GM23338 (cell line): Measurements from ENCODE around the gene ANO6. TPM values are rescaled to one million over a fixed set of nuclear protein-coding genes. Genes with fewer than 3 reads are reported as not detected.

ENCODE experiments used
- ATAC-seq: fragments of 200-7000 bp; cut with Tn5 transposase; 3 replicates; pipeline ENCODE4 v1.9.1; 2020
- DNase-seq: peaks from one replicate; pipeline ENCODE4 v3.0.0-alpha.2; 2015; ENCODE audit warnings: low spot score
- H2AFZ ChIP-seq: fragments of 200-600 bp; sonication (generic); 2 replicates; pipeline ENCODE4 v1.8.0; 2016; ENCODE audit warnings: antibody characterized with exemption, mild to moderate bottlenecking, moderate library complexity
- H3F3A ChIP-seq: fragments of 200-600 bp; sonication (generic); replicated peaks from 2 replicates; pipeline ENCODE4 v1.8.0; 2017; ENCODE audit warnings: antibody characterized with exemption, mixed run types, low read depth
- H3K27ac ChIP-seq: fragments of 200-600 bp; sonication (generic); 2 replicates; pipeline ENCODE4 v1.6.1; 2016; ENCODE audit warnings: low read depth
- H3K27me3 ChIP-seq: fragments of 200-600 bp; sonication (generic); 2 replicates; pipeline ENCODE4 v1.8.0; 2016; ENCODE audit warnings: mild to moderate bottlenecking, mixed run types, moderate library complexity; ENCODE audit not compliant: insufficient read depth
- H3K36me3 ChIP-seq: fragments of 200-600 bp; sonication (generic); 2 replicates; pipeline ENCODE4 v1.8.0; 2016; ENCODE audit warnings: mild to moderate bottlenecking; ENCODE audit not compliant: insufficient read depth
- H3K4me1 ChIP-seq: fragments of 200-600 bp; sonication (generic); 2 replicates; pipeline ENCODE4 v1.8.0; 2016; ENCODE audit warnings: mild to moderate bottlenecking, moderate library complexity; ENCODE audit not compliant: insufficient read depth
- H3K4me2 ChIP-seq: fragments of 200-600 bp; sonication (generic); 2 replicates; pipeline ENCODE4 v1.7.1; 2017; ENCODE audit warnings: mixed run types
- H3K4me3 ChIP-seq: fragments of 200-600 bp; sonication (generic); 2 replicates; pipeline ENCODE4 v1.6.1; 2016; ENCODE audit warnings: mixed run types
- H3K79me2 ChIP-seq: fragments of 200-600 bp; sonication (generic); replicated peaks from 2 replicates; pipeline ENCODE4 v1.8.0; 2017; ENCODE audit warnings: mild to moderate bottlenecking; ENCODE audit not compliant: insufficient read depth
- H3K9me2 ChIP-seq: fragments of 200-600 bp; sonication (generic); 2 replicates; pipeline ENCODE4 v1.8.0; 2017; ENCODE audit not compliant: insufficient read depth
- H4K20me1 ChIP-seq: fragments of 200-600 bp; sonication (generic); replicated peaks from 2 replicates; pipeline ENCODE4 v1.8.0; 2017; ENCODE audit warnings: mild to moderate bottlenecking; ENCODE audit not compliant: insufficient read depth
- H3K27ac Mint-ChIP-seq: 2 replicates; pipeline ENCODE4 v1.8.0; 2020; ENCODE audit warnings: inconsistent platforms, mild to moderate bottlenecking, moderate library complexity, mixed read lengths
- H3K27me3 Mint-ChIP-seq: 3 replicates; pipeline ENCODE4 v1.8.0; 2022; ENCODE audit warnings: low read depth, mild to moderate bottlenecking, moderate library complexity, mixed read lengths, inconsistent platforms; ENCODE audit not compliant: insufficient read depth, poor library complexity
- H3K36me3 Mint-ChIP-seq: 3 replicates; pipeline ENCODE4 v1.8.0; 2021; ENCODE audit warnings: low read depth, mild to moderate bottlenecking, inconsistent platforms, moderate library complexity, mixed read lengths
- H3K4me1 Mint-ChIP-seq: 3 replicates; pipeline ENCODE4 v1.8.0; 2020; ENCODE audit warnings: mild to moderate bottlenecking, inconsistent platforms, mixed read lengths
- H3K4me3 Mint-ChIP-seq: 3 replicates; pipeline ENCODE4 v1.8.0; 2021; ENCODE audit warnings: moderate library complexity, mild to moderate bottlenecking, inconsistent platforms, mixed read lengths
- H3K9me3 Mint-ChIP-seq: 3 replicates; pipeline ENCODE4 v1.8.0; 2020; ENCODE audit warnings: moderate library complexity, mild to moderate bottlenecking, inconsistent platforms, mixed read lengths
- CREB1 ChIP-seq: fragments of 250-450 bp; sonication (Bioruptor Pico); IDR thresholded peaks from 2 replicates; pipeline ENCODE4 v1.5.0; 2020; ENCODE audit warnings: low read depth, mild to moderate bottlenecking, moderate library complexity
- EZH2 ChIP-seq: fragments of 200-600 bp; sonication (generic); IDR thresholded peaks from one replicate; pipeline ENCODE4 v1.8.0; 2017; ENCODE audit warnings: antibody characterized with exemption, mild to moderate bottlenecking, low read depth; ENCODE audit not compliant: unreplicated experiment
- EZH2phosphoT487 ChIP-seq: fragments of 200-600 bp; sonication (generic); IDR thresholded peaks from one replicate; pipeline ENCODE4 v1.8.1; 2018; ENCODE audit warnings: antibody characterized with exemption; ENCODE audit not compliant: unreplicated experiment
- JUNB ChIP-seq: IDR thresholded peaks from one replicate; pipeline ENCODE4 v1.6.1; 2016; ENCODE audit warnings: antibody characterized with exemption; ENCODE audit not compliant: unreplicated experiment
- NANOG ChIP-seq: IDR thresholded peaks from 2 replicates; pipeline ENCODE4 v1.6.1; 2016; ENCODE audit warnings: antibody characterized with exemption, borderline replicate concordance
- POLR2AphosphoS5 ChIP-seq: IDR thresholded peaks from 2 replicates; pipeline ENCODE4 v1.6.1; 2016; ENCODE audit warnings: antibody characterized with exemption, low read depth
- REST ChIP-seq: IDR thresholded peaks from one replicate; pipeline ENCODE4 v1.6.1; 2018; ENCODE audit warnings: antibody characterized with exemption; ENCODE audit not compliant: unreplicated experiment
- STAT1 ChIP-seq: IDR thresholded peaks from one replicate; pipeline ENCODE4 v1.6.1; 2016; ENCODE audit warnings: antibody characterized with exemption; ENCODE audit not compliant: unreplicated experiment
- ZNF114 ChIP-seq: fragments of 250-450 bp; sonication (Bioruptor Pico); IDR thresholded peaks from 2 replicates; pipeline ENCODE4 v1.5.0; 2020; ENCODE audit warnings: mild to moderate bottlenecking, moderate library complexity
- ZNF331 ChIP-seq: fragments of 250-450 bp; sonication (Bioruptor Pico); IDR thresholded peaks from 2 replicates; pipeline ENCODE4 v1.5.0; 2020; ENCODE audit warnings: low read depth, mild to moderate bottlenecking, moderate library complexity
- ZNF462 ChIP-seq: fragments of 250-450 bp; sonication (Bioruptor Pico); IDR thresholded peaks from 2 replicates; pipeline ENCODE4 v1.5.0; 2020; ENCODE audit warnings: mild to moderate bottlenecking, moderate library complexity
- polyA plus RNA-seq: library from polyadenylated mRNA; unstranded; fragments of >200 nt; fragmentation: Nextera tagmentation; extraction: Ambion mirVana; gene quantifications from 2 replicates; pipeline ENCODE4 v1.2.1, GENCODE V29; 2016
- total RNA-seq: library from RNA; depleted of rRNA; stranded (reverse); fragments of >200 nt; shearing (Covaris generic); gene quantifications from 2 replicates; pipeline ENCODE4 v1.2.3, GENCODE V29; 2014
- TF ChIP-seq, protein P1 (sequence below): IDR thresholded peaks from 2 replicates; pipeline ENCODE4 v1.6.1; 2016; ENCODE audit warnings: antibody characterized with exemption
- TF ChIP-seq, protein P2 (sequence below), 2 experiments: fragments of 200-600 bp in 1 of 2; sonication (generic) in 1 of 2; conservative IDR thresholded peaks; 2 replicates each; pipeline versions ENCODE4 v1.5.1 to v1.6.1; 2016 to 2017; ENCODE audit warnings: antibody characterized with exemption in 2 of 2, low read depth in 2 of 2, mild to moderate bottlenecking in 2 of 2, moderate library complexity in 1 of 2

ANO6 gene
- total and polyA plus RNA-seq, 2 experiments from 2014 or later: 21.1 to 48.9 TPM

DNA sequence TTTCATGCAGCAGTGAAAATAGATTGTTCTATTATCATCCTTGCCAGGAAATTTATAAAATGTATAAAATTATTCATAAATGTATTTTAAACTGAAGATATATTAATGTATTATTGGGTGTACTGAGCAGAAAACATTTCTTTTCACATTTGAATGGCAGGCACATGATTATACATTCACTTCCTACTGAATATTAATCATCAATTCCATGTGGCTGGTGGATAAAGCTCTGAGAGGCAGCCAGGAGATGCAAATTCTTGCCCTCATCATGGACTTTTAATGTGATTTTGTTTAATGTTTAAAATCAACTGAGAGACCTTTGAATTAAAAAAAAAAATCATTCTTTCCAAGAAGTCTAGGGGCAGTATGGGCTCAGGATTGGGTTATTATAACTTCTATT is 40.8 kb downstream of the ANO6 start:
- Histone ChIP-seq H3K27ac (no peak overlapping the region), H2AFZ (no peak overlapping the region), H4K20me1 (no peaks in the 10 kb centered on the region), H3K9me2 (no peaks in the 10 kb centered on the region), H3K4me1 (peaks cover 36% of the 10 kb centered on the region), H3K4me3 (no peak overlapping the region), H3K79me2 (peaks cover 34% of the 10 kb centered on the region), H3K36me3 (no peaks in the 10 kb centered on the region), H3F3A (no peaks in the 10 kb centered on the region), H3K27me3 (no peaks in the 10 kb centered on the region), H3K4me2 (no peak overlapping the region)
- no peaks in the 10 kb centered on the region for H3K9me3 Mint-ChIP-seq
- 0 out of 2 replicates have a peak overlapping the region, but pooled peaks have one; percentile 45 for H3K27ac Mint-ChIP-seq
- H3K4me3 Mint-ChIP-seq: no peak overlapping the region
- H3K27me3 Mint-ChIP-seq: no peaks in the 10 kb centered on the region
- no peak for ATAC-seq
- TF ChIP-seq ZNF331 (CRISPR knock-in tag): no peak
- no peak for TF ChIP-seq STAT1
- no peak for TF ChIP-seq EZH2phosphoT487
- TF ChIP-seq ZNF114: no peak
- TF ChIP-seq, protein P1, sequence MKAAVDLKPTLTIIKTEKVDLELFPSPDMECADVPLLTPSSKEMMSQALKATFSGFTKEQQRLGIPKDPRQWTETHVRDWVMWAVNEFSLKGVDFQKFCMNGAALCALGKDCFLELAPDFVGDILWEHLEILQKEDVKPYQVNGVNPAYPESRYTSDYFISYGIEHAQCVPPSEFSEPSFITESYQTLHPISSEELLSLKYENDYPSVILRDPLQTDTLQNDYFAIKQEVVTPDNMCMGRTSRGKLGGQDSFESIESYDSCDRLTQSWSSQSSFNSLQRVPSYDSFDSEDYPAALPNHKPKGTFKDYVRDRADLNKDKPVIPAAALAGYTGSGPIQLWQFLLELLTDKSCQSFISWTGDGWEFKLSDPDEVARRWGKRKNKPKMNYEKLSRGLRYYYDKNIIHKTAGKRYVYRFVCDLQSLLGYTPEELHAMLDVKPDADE: no peak
- TF ChIP-seq ZNF462 (CRISPR knock-in tag): no peak
- no peak for TF ChIP-seq JUNB
- no peak for TF ChIP-seq CREB1
- no peak for TF ChIP-seq REST
- no peak for TF ChIP-seq POLR2AphosphoS5
- TF ChIP-seq NANOG: no peak
- TF ChIP-seq, protein P2, sequence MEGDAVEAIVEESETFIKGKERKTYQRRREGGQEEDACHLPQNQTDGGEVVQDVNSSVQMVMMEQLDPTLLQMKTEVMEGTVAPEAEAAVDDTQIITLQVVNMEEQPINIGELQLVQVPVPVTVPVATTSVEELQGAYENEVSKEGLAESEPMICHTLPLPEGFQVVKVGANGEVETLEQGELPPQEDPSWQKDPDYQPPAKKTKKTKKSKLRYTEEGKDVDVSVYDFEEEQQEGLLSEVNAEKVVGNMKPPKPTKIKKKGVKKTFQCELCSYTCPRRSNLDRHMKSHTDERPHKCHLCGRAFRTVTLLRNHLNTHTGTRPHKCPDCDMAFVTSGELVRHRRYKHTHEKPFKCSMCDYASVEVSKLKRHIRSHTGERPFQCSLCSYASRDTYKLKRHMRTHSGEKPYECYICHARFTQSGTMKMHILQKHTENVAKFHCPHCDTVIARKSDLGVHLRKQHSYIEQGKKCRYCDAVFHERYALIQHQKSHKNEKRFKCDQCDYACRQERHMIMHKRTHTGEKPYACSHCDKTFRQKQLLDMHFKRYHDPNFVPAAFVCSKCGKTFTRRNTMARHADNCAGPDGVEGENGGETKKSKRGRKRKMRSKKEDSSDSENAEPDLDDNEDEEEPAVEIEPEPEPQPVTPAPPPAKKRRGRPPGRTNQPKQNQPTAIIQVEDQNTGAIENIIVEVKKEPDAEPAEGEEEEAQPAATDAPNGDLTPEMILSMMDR (conservative IDR thresholded peaks at IDR 0.05; ENCODE audit: low read depth in 2 of 2): no peak
- TF ChIP-seq EZH2: no peak
- H3K4me1 Mint-ChIP-seq: peaks cover 57% of the 10 kb centered on the region
- peaks cover 4% of the 10 kb centered on the region; the same call in 2 of the 3 replicates for H3K36me3 Mint-ChIP-seq
- no peak for DNase-seq
